HepG2 (cell line): ENCODE results near the gene PTBP2.

ENCODE experiments used
- ZFP37 ChIP-seq: sonication (generic); formaldehyde crosslinking; IDR thresholded peaks from 2 replicates; pipeline ENCODE4 v1.4.0; 2020; ENCODE audit warnings: missing genetic modification reagents, borderline replicate concordance
- ZNF607 ChIP-seq: sonication (generic); formaldehyde crosslinking; IDR thresholded peaks from 2 replicates; pipeline ENCODE4 v1.5.1; 2020; ENCODE audit warnings: missing genetic modification reagents, mild to moderate bottlenecking, borderline replicate concordance
- TF ChIP-seq, protein P1 (sequence below): sonication (generic); formaldehyde crosslinking; IDR thresholded peaks from 2 replicates; pipeline ENCODE4 v1.8.1; 2023; ENCODE audit warnings: mild to moderate bottlenecking, missing genetic modification reagents, borderline replicate concordance
- TF ChIP-seq, protein P2 (sequence below): sonication (generic); formaldehyde crosslinking; IDR thresholded peaks from 2 replicates; pipeline ENCODE4 v1.5.0; 2020; ENCODE audit warnings: mild to moderate bottlenecking, missing genetic modification reagents, moderate library complexity

GRCh38 chr1:96834986-96835385 is 113.4 kb downstream of the PTBP2 start:
- no peak for TF ChIP-seq ZNF607
- TF ChIP-seq, protein P1, sequence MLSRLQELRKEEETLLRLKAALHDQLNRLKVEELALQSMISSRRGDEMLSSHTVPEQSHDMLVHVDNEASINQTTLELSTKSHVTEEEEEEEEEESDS: no peak
- TF ChIP-seq ZFP37 (CRISPR knock-in tag): no peak
- TF ChIP-seq, protein P2, sequence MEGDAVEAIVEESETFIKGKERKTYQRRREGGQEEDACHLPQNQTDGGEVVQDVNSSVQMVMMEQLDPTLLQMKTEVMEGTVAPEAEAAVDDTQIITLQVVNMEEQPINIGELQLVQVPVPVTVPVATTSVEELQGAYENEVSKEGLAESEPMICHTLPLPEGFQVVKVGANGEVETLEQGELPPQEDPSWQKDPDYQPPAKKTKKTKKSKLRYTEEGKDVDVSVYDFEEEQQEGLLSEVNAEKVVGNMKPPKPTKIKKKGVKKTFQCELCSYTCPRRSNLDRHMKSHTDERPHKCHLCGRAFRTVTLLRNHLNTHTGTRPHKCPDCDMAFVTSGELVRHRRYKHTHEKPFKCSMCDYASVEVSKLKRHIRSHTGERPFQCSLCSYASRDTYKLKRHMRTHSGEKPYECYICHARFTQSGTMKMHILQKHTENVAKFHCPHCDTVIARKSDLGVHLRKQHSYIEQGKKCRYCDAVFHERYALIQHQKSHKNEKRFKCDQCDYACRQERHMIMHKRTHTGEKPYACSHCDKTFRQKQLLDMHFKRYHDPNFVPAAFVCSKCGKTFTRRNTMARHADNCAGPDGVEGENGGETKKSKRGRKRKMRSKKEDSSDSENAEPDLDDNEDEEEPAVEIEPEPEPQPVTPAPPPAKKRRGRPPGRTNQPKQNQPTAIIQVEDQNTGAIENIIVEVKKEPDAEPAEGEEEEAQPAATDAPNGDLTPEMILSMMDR (CRISPR knock-in tag): no peak
